GM12801 (cell line): ENCODE measurements around the gene RAB8A.

Experiments used
- CTCF ChIP-seq: IDR thresholded peaks from one replicate; pipeline ENCODE4 v1.5.1; 2011; ENCODE audit warnings: control low read depth; ENCODE audit not compliant: insufficient read length; ENCODE audit errors: extremely low read depth

RAB8A gene

GRCh38 chr19:16166417-16166816, 54.7 kb downstream of the RAB8A start:
- TF ChIP-seq CTCF, result no peak

GRCh38 chr19:16167055-16167454, 55.4 kb downstream of the RAB8A start:
- TF ChIP-seq CTCF, result no peak

- no peak for TF ChIP-seq CTCF
These were observed 56.9 kb downstream of the RAB8A start for GRCh38 chr19:16168465-16169081.

- no peak for TF ChIP-seq CTCF
These were observed 58.4 kb downstream of the RAB8A start for GRCh38 chr19:16170134-16170533.

GRCh38 chr19:16175954-16176353, 64.3 kb downstream of the RAB8A start:
- TF ChIP-seq CTCF, result no peak

- TF ChIP-seq CTCF, result no peak
These were observed 68.9 kb downstream of the RAB8A start for GRCh38 chr19:16180611-16181010.
